Measurements from ENCODE around the gene TLR10.

DNA sequence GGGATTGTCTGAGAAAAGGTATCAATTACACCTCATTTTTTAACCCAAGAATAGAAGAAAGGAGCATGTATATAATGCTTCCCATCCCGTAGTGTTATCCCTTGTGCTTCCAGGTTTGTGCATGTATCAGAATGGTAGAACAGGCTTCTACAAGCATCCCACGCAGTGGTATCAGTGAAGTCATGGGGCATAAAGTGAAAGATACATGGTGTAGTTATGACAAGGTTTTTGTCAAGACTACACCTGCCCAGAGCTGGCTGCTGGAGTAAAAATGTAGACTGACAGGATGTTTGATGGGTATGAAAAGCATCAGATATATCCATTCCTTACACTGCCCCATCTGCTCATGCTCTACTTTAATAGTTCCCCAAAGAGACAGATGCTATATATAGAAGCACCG, 12.3 kb upstream of the TLR10 start:
- TF ChIP-seq EZH2phosphoT487 (IDR thresholded peaks at IDR 0.05; ENCODE audit: unreplicated experiment) (no peak), JUNB (IDR thresholded peaks at IDR 0.05; ENCODE audit: unreplicated experiment) (no peak), POLR2AphosphoS5 (IDR thresholded peaks at IDR 0.05; ENCODE audit: low read depth) (no peak), EZH2 (IDR thresholded peaks at IDR 0.05; ENCODE audit: low read depth, unreplicated experiment) (no peak), REST (IDR thresholded peaks at IDR 0.05; ENCODE audit: unreplicated experiment) (no peak)
- TF ChIP-seq, protein P1, sequence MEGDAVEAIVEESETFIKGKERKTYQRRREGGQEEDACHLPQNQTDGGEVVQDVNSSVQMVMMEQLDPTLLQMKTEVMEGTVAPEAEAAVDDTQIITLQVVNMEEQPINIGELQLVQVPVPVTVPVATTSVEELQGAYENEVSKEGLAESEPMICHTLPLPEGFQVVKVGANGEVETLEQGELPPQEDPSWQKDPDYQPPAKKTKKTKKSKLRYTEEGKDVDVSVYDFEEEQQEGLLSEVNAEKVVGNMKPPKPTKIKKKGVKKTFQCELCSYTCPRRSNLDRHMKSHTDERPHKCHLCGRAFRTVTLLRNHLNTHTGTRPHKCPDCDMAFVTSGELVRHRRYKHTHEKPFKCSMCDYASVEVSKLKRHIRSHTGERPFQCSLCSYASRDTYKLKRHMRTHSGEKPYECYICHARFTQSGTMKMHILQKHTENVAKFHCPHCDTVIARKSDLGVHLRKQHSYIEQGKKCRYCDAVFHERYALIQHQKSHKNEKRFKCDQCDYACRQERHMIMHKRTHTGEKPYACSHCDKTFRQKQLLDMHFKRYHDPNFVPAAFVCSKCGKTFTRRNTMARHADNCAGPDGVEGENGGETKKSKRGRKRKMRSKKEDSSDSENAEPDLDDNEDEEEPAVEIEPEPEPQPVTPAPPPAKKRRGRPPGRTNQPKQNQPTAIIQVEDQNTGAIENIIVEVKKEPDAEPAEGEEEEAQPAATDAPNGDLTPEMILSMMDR (conservative IDR thresholded peaks at IDR 0.05; ENCODE audit: low read depth in 2 of 2): no peak
